VCaP (cell line): Measurements from ENCODE around the gene EVPL.

Experiments
- H3K27ac ChIP-seq: fragments of 450-650 bp; 2 replicates; pipeline ENCODE4 v1.5.1; 2017
- CTCF ChIP-seq: fragments of 450-650 bp; conservative IDR thresholded peaks from 2 replicates; pipeline ENCODE4 v1.5.1; 2017; ENCODE audit warnings: mild to moderate bottlenecking, moderate library complexity

The EVPL gene

GRCh38 chr17:76005263-76006149, 21.6 kb downstream of the EVPL start:
- TF ChIP-seq CTCF: peak; percentile 83
- no peak overlapping the region for H3K27ac ChIP-seq

- no peak overlapping the region for H3K27ac ChIP-seq
These were observed 22.3 kb downstream of the EVPL start for GRCh38 chr17:76004750-76005262.

GRCh38 chr17:76003915-76004314, 23.2 kb downstream of the EVPL start:
- 0 out of 2 replicates have a peak overlapping the region, but pooled peaks have one; percentile 14 for H3K27ac ChIP-seq
- TF ChIP-seq CTCF: no peak

More at GRCh38 chr17:76004750-76005262, 22.3 kb downstream of the EVPL start:
- no peak for TF ChIP-seq CTCF

- no peak overlapping the region for H3K27ac ChIP-seq
- TF ChIP-seq CTCF: no peak
These were observed 25.0 kb downstream of the EVPL start for GRCh38 chr17:76002100-76002499.

GRCh38 chr17:76000755-76001521, 26.2 kb downstream of the EVPL start, which contains the start of gene CDK3:
CDK3 (plus strand) TSS chr17:76000855; CDS start chr17:76001426, 571 bp downstream.
- H3K27ac ChIP-seq: peak within 1 kb of the TSS; percentile 85
- peak; percentile 60 for TF ChIP-seq CTCF

- peak; percentile 94 for TF ChIP-seq CTCF
- H3K27ac ChIP-seq: peak overlapping the region; percentile 85
These were observed 26.9 kb downstream of the EVPL start for GRCh38 chr17:76000016-76000754.
